ENCODE results near the gene NTM. TPM values are rescaled to one million over a fixed set of nuclear protein-coding genes. Genes with fewer than 3 reads are reported as not detected.

Gene NTM
- total and polyA plus RNA-seq, 2 of the 8 experiments (the other 6 are each of a cell fraction or from before 2014, with no cell fraction given), result 13.4 to 20.0 TPM

GRCh38 chr11:131855320-131855719 is 484.9 kb downstream of the NTM start:
- H3K4me3 ChIP-seq (ENCODE audit: extremely low read depth in 1 of 4, insufficient read depth in 2 of 4, low read depth in 3 of 4, low read length in 4 of 4), result no peak overlapping the region
- ChIA-PET POLR2A (ENCODE audit: partially characterized antibody) (no interaction called here), CTCF (ENCODE audit: partially characterized antibody) (interaction anchor here (0.7 to 6.2 kb wide), 6 partner anchors 13 to 173 kb away, joined by 3 to 62 read pairs (median 4); no protein-coding TSS in a partner anchor)
- H2AFZ ChIP-seq (ENCODE audit: low read length), result no peak overlapping the region
- no peaks in the 10 kb centered on the region for H3K36me3 ChIP-seq (ENCODE audit: control insufficient read depth in 2 of 4, insufficient read depth in 4 of 4, low read length in 3 of 4)
- no peak for DNase-seq (ENCODE audit: low read depth in 1 of 2, low spot score in 2 of 2)
- no peaks in the 10 kb centered on the region for H4K20me1 ChIP-seq (replicated peaks in 1 of 2; ENCODE audit: control insufficient read depth in 1 of 2, insufficient read depth in 2 of 2, low read length in 2 of 2)
- FAIRE-seq, result no peak
- H2AK5ac ChIP-seq (ENCODE audit: low read depth, low read length), result no peak overlapping the region
- H3K9ac ChIP-seq (replicated peaks in 1 of 4; ENCODE audit: extremely low read depth in 1 of 4, low read depth in 3 of 4, low read length in 3 of 4), result no peak overlapping the region
- no peak overlapping the region for H2BK120ac ChIP-seq (replicated peaks; ENCODE audit: low read depth, low read length)
- no peaks in the 10 kb centered on the region for H3K79me2 ChIP-seq (ENCODE audit: control insufficient read depth in 1 of 2, insufficient read depth in 2 of 2, low read length in 2 of 2)
- no peak overlapping the region for H3K4ac ChIP-seq (replicated peaks; ENCODE audit: insufficient read length, low read depth, low read length)
- H3K23ac ChIP-seq (ENCODE audit: insufficient read length), result no peak overlapping the region
- H2BK15ac ChIP-seq (ENCODE audit: low read length), result no peak overlapping the region
- no peak overlapping the region for H2BK5ac ChIP-seq (ENCODE audit: low read depth, low read length)
- H4K91ac ChIP-seq (replicated peaks; ENCODE audit: insufficient read length, low read length), result no peak overlapping the region
- H4K5ac ChIP-seq (ENCODE audit: insufficient read length, low read depth, low read length), result no peak overlapping the region
- no peaks in the 10 kb centered on the region for H3K79me1 ChIP-seq (ENCODE audit: low read depth, low read length)
- H3K56ac ChIP-seq (replicated peaks; ENCODE audit: insufficient read length, low read depth, low read length), result no peak overlapping the region
- H3K4me2 ChIP-seq (ENCODE audit: insufficient read depth in 1 of 2, low read depth in 2 of 2, low read length in 2 of 2), result no peak overlapping the region
- no peak overlapping the region for H3K27ac ChIP-seq (ENCODE audit: low read depth, low read length)
- H3K4me1 ChIP-seq (replicated peaks in 1 of 4; ENCODE audit: control insufficient read depth in 3 of 4, insufficient read depth in 4 of 4, low read length in 3 of 4), result peaks cover 0 to 3% (median 1%) of the 10 kb centered on the region in 4 experiments; a peak in 2 of 7 replicates
- H4K8ac ChIP-seq (ENCODE audit: extremely low read depth, insufficient read depth, low read length), result no peak overlapping the region
- no peak overlapping the region for H3K14ac ChIP-seq (ENCODE audit: insufficient read length)
- H3K23me2 ChIP-seq (ENCODE audit: low read depth, low read length), result peaks cover 4% of the 10 kb centered on the region; the same call in 1 of the 2 replicates
- H3K9me3 ChIP-seq (ENCODE audit: insufficient read depth in 2 of 2, low read depth in 1 of 2, low read length in 1 of 2), result no peaks in the 10 kb centered on the region
- H3K27me3 ChIP-seq (replicated peaks in 1 of 4; ENCODE audit: control insufficient read depth in 3 of 4, extremely low read depth in 1 of 4, insufficient read depth in 3 of 4, low read length in 3 of 4), result no peaks in the 10 kb centered on the region
- no peak overlapping the region for H2BK20ac ChIP-seq (ENCODE audit: low read length)
- H2BK12ac ChIP-seq (ENCODE audit: low read depth, low read length), result no peak overlapping the region
- H3K18ac ChIP-seq (ENCODE audit: extremely low read depth, low read length), result no peak overlapping the region
- no peak for TF ChIP-seq POLR2AphosphoS5 (IDR thresholded peaks at IDR 0.05; ENCODE audit: low read depth, low read length)
- TF ChIP-seq SP1 (IDR thresholded peaks at IDR 0.05; ENCODE audit: low read depth, low read length), result no peak
- no peak for TF ChIP-seq CTCF (IDR thresholded peaks at IDR 0.05; ENCODE audit: control extremely low read depth in 1 of 3, insufficient read depth in 1 of 3, low read depth in 1 of 3, low read length in 3 of 3)
